Activated CD4-positive, CD25-positive, alpha-beta regulatory T cell treated with anti-CD3 and anti-CD28 coated beads, Interleukin-2, amount 50 U/mL, for 16 hours (primary cell): ENCODE data around the gene TRDMT1.

ENCODE experiments used
- DNase-seq: peaks from one replicate; pipeline ENCODE4 v3.0.0-alpha.2; 2020; ENCODE audit warnings: low read depth, low spot score

The TRDMT1 gene

GRCh38 chr10:17200912-17201793, at the start of gene TRDMT1:
TRDMT1 (minus strand) TSS chr10:17201672; CDS start chr10:17201634, 38 bp downstream.
- DNase-seq, result peak; percentile 48

GRCh38 chr10:17250736-17251135, 49.3 kb upstream of the TRDMT1 start:
- no peak for DNase-seq

DNA sequence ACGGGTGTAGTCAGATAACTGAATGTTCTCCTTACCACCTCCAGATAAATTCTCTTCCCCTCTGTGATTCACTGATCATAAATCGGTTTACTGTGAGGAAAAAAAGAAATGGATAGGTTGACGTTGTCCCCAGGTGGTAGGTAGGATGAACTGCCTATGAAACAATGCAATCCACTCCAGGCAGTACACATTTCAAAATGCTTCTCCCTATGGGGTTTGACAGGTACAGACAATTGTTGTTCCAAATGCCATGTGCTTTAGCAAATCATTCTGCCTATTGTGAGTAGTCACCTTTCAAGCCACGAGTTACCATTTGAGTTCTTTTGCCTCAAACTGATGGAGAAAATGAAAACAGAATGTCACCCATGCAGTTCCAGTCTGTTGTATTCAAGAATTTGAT, 48.3 kb upstream of the TRDMT1 start:
- no peak for DNase-seq

DNA sequence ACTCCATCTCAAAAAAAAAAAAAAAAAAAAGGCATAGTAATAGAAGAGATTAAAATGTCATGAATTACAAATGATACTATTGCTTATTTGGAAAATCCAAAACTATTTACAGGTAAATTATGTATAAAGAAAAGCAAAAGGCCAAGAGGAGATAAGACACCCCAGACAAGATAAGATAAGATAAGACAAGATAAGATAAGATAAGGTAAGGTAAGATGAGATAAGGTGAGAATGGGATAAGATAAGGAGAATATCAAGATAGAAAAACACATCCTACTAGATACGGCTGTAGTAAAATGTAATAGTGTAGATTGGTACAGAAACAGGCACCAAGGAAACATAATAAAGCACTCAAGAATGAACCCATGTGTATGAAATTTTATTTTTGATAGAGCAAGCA, 47.5 kb upstream of the TRDMT1 start:
- no peak for DNase-seq

- DNase-seq, result no peak
Measured at GRCh38 chr10:17247210-17247609, 45.7 kb upstream of the TRDMT1 start.

GRCh38 chr10:17244700-17245365, 43.4 kb upstream of the TRDMT1 start:
- DNase-seq, result no peak

DNA sequence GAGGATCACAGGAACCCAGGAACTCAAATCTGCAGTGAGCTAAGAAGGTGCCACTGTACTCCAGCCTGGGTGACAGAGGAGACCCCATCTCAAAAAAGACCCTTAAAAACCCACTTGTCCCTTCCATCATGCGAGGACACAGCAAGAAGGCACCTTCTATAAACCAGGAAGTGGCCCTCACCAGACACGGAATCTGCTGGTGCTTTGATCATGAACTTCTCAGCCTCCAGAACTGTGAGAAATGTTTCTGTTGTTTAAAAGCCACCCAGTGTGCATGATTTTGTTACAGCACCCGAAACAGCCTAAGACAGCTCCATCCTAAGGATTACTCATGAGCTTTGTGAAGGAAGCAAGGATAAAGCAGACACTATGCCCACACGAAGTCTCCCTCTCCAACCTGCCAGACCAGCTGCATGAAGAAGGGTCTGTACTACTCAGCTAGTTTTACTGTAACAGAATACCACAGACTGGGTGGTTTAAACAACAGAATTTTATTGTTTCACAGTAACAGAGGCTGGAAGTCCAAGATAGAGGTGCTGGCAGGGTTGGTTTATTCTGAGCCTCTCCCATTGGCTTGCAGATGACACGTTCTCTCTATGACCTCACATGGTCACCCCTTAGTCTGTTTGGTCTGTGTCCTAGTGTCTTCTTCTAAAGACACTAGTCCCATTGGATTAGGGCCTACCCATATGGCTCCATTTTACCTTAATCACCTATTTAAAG, 40.3 kb upstream of the TRDMT1 start:
- no peak for DNase-seq

- no peak for DNase-seq
Measured at GRCh38 chr10:17240616-17241015, 39.1 kb upstream of the TRDMT1 start.

- DNase-seq, result no peak
Measured at GRCh38 chr10:17240096-17240495, 38.6 kb upstream of the TRDMT1 start.

DNA sequence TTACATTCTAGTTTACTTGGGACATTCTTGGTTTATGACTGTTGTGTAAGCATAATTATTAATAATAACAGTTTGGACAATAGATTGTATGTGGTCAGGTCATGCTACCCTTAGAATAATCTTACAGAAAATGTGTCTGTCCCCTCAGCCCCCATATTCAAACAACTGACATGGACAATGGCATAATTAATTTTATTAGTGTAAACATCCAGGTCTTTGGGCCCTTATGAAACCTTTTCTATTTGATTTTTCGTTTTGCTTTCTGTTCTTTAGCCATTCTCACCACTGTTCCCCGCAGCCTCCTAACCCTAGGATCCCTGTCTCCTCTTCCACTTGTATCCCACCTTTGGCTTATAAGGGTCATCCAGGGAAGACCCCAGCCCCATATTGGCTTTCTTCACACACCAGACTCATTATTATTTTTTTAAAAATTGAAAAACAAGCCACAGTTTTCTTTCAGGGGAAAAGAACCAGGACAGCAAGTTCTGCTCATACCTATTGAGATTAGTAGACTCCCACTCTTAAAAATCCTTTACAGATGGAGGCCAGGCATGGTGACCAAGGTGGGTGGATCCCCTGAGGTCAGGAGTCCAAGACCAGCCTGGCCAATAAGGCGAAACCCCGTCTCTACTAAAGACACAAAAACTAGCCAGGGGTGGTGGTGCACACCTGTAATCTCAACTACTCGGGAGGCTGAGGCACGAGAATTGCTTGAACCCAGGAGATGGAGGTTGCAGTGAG, 38.0 kb upstream of the TRDMT1 start:
- DNase-seq, result no peak

DNA sequence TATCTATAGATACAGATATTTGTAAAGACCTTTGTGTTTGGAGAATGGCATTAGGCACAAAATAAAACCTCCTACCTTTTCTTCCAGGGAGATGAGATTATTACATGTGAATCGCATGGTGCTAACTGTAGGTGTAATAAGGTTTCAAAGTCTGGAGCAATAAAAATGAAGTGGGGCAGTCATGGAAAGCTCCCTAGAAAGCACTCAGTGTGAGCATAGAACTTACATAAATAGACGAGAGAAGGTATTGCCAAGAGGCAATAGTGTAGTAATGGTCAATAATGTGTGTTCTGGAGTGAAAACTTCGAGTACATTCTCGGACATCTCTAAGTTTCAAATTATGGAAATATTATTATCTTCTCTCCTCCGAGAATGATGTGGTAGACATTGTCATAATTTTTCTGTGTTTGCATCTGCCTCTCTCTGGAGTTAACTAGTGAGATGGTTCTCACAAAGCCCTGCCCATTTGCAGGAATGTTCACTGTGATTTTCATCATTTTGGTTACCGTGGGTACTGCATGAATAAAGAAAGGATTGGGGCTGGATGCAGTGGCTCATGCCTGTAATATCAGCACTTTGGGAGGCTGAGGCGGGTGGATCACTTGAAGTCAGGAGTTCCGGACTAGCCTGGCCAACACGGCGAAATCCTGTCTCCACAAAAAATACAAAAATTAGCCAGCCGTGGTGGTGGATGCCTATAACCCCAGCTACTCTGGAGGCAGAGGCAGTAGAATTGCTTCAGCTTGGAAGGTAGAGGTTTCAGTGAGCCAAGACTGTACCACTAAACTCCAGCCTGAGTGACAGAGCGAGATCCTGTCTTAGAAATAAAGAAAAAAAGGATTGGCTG, 37.2 kb upstream of the TRDMT1 start:
- DNase-seq, result no peak

GRCh38 chr10:17237915-17238444, 36.5 kb upstream of the TRDMT1 start:
- no peak for DNase-seq

GRCh38 chr10:17237149-17237527, 35.7 kb upstream of the TRDMT1 start:
- no peak for DNase-seq

- DNase-seq, result no peak
Measured at GRCh38 chr10:17236468-17237148, 35.1 kb upstream of the TRDMT1 start.

- no peak for DNase-seq
Measured at GRCh38 chr10:17235136-17235535, 33.7 kb upstream of the TRDMT1 start.

GRCh38 chr10:17234431-17234945, 33.0 kb upstream of the TRDMT1 start:
- no peak for DNase-seq

- DNase-seq, result no peak
Measured at GRCh38 chr10:17233286-17233991, 32.0 kb upstream of the TRDMT1 start.

- DNase-seq, result no peak
Measured at GRCh38 chr10:17232276-17232960, 30.9 kb upstream of the TRDMT1 start.
